ENCODE measurements around the gene SIGLEC7.

The SIGLEC7 gene

GRCh38 chr19:51119101-51119500 is 23.0 kb upstream of the SIGLEC7 start:
- DNase-seq, result no peak

- no peak for DNase-seq
These were observed 22.5 kb upstream of the SIGLEC7 start for GRCh38 chr19:51119611-51120010.

- DNase-seq, result no peak
These were observed 21.9 kb upstream of the SIGLEC7 start for GRCh38 chr19:51120160-51120559.

GRCh38 chr19:51121257-51121656 is 20.8 kb upstream of the SIGLEC7 start:
- DNase-seq, result no peak

- no peak for DNase-seq
These were observed 19.8 kb upstream of the SIGLEC7 start for GRCh38 chr19:51122112-51122981.

GRCh38 chr19:51123381-51123800 is 18.7 kb upstream of the SIGLEC7 start:
- DNase-seq, result peak; percentile 66

GRCh38 chr19:51123802-51124201 is 18.3 kb upstream of the SIGLEC7 start:
- no peak for DNase-seq

GRCh38 chr19:51124216-51124615 is 17.9 kb upstream of the SIGLEC7 start:
- no peak for DNase-seq

GRCh38 chr19:51124729-51125128 is 17.4 kb upstream of the SIGLEC7 start, which contains the start of gene SIGLEC9:
TSS of gene SIGLEC9 (plus strand) at chr19:51124906. CDS start at chr19:51124975, 69 bp downstream.
- DNase-seq, result no peak

GRCh38 chr19:51125421-51126075 is 16.6 kb upstream of the SIGLEC7 start:
- no peak for DNase-seq

- no peak for DNase-seq
These were observed 15.1 kb upstream of the SIGLEC7 start for GRCh38 chr19:51127032-51127431.

GRCh38 chr19:51127755-51128154 is 14.3 kb upstream of the SIGLEC7 start:
- no peak for DNase-seq

- no peak for DNase-seq
These were observed 13.9 kb upstream of the SIGLEC7 start for GRCh38 chr19:51128227-51128626.

- DNase-seq, result no peak
These were observed 12.4 kb upstream of the SIGLEC7 start for GRCh38 chr19:51129716-51130115.

- peak; percentile 48 for DNase-seq
These were observed 10.1 kb upstream of the SIGLEC7 start for GRCh38 chr19:51131780-51132680.

- DNase-seq, result no peak
These were observed 7.1 kb upstream of the SIGLEC7 start for GRCh38 chr19:51135004-51135403.

GRCh38 chr19:51135986-51136762 is 5.9 kb upstream of the SIGLEC7 start:
- no peak for DNase-seq

GRCh38 chr19:51136851-51137551 is 5.1 kb upstream of the SIGLEC7 start:
- DNase-seq, result no peak

- no peak for DNase-seq
These were observed 4.2 kb upstream of the SIGLEC7 start for GRCh38 chr19:51137792-51138425.

GRCh38 chr19:51138549-51138979 is 3.5 kb upstream of the SIGLEC7 start:
- DNase-seq, result no peak
